ENCODE data around the gene HIGD2B.
"Not testable (repeated sequence)": the region's sequence is repeated elsewhere in the genome, so short reads cannot be mapped to it uniquely, and the experiment has no call there.

The HIGD2B gene

DNA sequence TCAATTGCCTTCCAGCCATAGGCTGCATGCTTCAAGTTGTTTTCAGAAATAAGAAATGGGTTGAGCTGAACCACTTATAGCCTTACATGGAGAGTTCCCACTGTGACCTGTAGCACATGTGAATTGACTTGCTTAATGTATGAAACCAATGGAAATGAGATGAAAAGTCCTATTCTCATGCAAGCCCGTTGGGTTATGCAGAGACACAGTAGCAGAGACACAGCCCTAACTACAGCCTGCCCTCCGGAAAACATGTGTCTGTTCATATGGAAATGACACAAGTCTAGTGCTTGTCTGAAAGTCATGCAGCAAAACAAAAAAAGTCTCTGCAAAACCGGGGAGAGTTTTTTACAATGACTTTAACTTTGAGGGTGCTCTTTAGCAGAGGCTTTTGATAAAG is 14.5 kb downstream of the HIGD2B start:
- no peak for DNase-seq

DNA sequence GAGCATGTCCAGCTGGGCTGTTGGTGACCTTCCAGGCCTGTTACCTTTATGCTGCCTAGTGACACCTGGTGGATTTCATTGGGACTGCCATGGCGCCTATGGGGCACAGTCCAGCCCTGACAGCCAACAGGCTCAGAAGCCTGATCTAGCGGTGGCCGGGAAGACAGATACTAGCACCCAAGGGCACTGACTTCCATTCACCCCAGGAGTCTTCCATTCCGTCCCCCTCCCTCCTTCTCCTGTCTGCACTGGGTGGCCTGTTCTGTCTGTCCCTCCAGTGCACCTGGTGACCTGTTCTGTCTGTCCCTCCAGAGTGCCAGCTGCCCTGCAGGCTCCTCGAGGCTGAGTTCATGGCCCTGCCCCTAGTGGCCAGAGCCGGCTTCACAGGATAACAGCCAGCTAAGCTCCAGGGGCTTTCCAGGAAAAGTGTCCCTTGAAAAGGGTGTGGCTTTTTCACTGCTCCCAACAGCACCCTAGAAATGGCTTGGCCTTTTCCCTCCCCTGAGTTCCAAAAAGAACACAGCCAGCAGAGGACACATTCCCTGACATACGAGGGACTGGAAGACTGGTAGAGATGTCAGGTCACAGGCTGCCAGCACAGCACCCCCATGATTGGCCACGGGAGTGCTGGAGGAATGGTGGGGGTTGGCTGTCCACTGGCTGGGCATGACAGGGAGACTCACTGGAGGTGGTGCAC is 15.2 kb downstream of the HIGD2B start:
- not testable (repeated sequence) for DNase-seq

DNA sequence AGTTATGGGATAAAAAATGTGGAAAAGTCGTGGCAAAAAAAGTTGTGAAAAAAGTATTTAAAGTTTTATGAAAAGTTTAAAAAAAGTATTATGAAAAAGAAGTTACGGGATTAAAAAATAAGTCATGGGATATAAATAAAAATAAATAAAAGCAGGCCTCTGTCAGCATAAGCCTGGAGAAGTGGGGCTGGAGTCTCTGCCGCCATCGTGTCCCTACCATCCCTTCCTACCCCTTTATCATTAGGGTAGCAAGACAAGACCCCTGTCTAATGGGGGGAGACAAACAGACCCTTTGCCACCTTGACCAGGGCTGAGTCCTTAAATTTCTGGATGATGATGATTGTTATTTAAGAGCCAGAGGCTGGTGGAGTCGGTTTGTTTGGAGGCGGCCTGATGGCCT is 16.2 kb downstream of the HIGD2B start:
- DNase-seq: not testable (repeated sequence)

DNA sequence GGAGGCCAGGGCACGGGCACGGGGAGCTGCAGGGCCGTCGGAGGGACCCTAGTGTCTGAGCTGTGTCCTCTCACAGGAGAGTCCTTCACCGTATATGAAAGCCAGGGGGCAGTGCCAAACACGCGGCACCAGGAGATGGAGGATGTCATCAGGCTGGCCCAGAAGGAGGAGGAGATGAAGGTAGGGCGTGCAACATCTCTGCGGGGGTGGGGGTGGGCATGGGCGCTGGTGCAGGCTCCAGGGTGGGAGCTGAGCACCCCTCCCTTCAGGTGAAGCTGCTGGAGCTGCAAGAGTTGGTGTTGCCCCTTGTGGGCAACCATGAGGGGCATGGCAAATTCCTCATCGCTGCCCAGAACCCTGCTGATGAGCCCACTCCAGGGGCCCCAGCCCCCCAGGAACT is 20.3 kb downstream of the HIGD2B start:
- not testable (repeated sequence) for DNase-seq

DNA sequence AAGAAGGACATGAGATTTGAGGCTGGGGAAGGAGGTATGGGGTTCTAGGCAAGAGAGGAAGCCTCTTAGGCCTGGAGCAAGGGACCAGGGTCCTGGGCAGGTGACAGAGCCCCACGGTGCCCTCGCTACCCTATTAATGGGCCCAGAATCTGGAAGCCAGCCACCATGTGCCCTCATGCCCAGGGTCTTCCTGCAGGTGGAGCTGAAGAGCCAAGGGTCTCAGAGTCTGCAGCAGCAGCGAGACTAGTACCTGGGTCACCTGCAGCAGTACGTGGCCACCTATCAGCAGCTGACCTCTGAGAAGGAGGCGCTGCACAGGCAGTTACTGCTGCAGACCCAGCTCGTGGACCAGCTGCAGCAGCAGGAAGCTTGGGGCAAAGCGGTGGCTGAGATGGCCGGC is 22.1 kb downstream of the HIGD2B start:
- not testable (repeated sequence) for DNase-seq

DNA sequence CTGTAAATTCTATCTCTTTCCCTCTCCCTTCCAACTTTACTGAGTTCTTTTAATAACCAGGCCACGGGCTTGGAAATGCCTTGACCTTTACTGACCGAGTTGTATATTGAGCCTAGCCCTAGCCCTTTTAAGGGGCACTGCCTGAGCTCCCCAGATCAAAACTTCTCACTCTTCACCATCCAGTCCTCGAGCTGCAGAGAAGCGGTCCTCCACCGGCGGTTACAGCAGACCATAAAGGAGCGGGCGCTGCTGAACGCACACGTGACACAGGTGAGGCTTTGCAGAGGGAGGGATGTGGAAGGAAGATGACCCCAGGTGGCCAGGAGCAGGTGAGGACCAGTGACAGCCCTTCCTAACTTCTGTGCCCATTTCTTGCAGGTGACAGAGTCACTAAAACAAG is 24.9 kb downstream of the HIGD2B start:
- not testable (repeated sequence) for DNase-seq

DNA sequence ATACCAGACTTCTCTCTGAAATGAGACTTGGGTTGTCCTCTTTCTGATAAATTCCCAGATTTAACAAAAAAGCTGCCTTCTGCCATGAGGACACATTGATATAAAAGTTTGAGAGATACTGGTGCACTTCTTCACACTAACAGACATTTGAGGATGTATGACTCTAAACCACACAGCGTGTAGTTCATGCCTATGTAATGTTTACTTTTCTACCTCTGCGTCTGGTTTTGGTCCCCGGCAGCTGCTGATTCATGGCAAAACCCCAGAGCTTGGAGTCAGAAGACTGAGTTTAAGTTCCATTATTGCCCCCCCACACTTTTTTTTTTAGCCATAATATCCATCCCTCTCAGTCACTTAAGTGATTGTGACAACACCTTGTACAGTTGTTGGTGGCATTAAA is 30.0 kb downstream of the HIGD2B start:
- not testable (repeated sequence) for DNase-seq

DNA sequence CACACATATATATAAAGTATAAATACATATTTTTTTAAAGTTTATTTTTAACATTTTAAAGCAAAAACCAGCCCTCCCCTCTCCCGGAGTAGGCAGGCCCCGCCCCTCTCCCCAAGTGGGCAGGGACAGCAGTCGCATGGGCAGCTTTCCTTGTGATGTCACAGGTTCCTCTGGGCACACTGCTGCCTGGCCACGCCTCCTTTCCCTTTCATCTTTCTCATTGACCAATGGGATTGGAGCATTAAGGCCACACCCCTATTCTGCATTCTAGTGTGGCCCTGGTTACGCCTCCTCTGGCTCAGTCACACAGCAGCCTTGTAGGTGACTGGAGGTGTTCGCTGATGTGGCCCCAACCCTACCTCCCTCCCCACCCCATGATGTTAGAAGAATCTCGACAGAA is 31.6 kb downstream of the HIGD2B start, which contains the start of gene GOLGA6B:
Gene GOLGA6B (plus strand): TSS at position 301 of the 400 bp plus-strand sequence. CDS start 41 bp downstream, at position 342.
- not testable (repeated sequence) for DNase-seq

DNA sequence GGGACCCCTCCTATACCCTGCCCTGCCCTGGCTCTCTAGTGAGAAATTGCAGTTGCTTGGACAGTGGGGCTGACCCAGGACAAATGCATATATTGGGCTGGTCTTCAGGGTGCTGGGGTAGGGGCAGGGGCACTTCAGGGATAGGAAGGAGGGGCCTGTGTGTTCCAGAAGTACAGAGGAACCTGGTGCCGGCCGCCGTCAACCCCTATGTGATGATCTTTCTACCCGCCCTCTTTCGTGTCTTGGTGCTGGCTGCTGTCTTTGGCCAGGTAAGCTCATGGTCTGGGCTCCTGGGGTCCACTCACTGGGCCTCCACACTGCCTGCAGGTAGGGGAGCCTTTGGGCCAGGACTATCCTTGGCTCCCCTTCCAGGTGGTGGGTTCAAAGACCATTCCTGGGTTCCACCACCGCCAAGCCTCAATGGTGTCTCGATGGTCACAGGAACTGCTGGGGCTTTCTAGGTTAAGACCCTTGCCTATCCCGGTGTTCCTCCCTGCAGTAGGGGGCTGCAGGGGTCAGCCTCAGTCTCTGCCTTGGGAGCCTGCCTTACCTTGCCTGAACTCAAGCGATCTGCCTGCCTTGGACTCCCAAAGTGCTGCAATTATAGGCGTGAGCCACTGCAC is 37.2 kb downstream of the HIGD2B start:
- not testable (repeated sequence) for DNase-seq

DNA sequence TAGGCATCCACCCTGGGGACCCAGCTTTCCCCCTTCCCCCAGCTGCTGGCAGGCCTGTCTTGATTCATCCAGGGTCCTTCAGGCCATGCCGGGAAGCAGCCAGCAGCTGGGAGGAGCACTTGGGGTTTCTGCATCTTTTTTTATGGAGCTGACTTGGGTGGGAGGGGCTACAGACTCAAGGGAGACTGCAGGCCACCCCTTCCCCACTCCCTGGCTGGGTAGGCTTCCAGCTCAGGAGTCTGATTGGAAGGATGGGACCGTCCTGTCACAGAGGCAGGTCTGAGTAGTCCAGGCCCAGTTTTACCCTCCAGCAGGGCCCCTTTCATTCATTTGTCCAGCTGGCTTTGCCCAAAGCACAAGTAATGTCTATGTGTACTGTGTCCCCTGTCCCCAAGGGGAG is 43.7 kb downstream of the HIGD2B start:
- not testable (repeated sequence) for DNase-seq

DNA sequence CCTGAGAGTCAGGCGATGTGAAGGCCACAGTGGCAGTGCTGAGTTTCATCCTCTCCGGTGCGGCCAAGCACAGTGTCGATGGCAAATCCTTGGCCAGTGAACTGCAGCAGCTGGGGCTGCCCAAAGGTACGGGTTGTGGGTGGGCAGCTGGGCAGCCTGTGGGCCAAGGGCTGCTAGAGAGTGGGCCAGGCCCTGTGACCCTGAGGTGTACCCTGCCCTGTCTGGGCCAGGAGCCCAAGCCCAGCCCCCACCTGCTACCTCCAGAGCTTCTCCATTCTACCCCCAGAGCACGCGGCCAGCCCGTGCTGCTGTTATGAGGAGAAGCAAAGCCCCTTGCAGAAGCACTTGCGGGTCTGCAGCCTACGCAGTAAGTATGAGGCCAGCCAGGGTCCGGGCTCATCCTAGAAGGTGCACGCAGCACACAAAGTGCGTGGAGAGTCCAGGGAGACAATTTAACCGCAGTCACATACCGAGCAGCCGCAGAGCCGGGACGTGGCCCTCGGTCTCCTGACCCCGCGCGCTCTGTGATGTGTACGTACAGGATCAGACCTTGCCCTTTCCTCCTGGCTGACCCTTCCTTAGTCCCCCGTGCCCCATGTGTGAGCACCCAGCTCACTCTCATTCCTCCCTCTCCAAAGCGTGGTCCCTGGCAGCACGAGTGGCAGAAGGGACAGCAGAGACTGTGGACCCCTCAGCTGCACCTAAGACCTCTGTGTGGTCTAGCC is 46.1 kb downstream of the HIGD2B start:
- DNase-seq: not testable (repeated sequence)

DNA sequence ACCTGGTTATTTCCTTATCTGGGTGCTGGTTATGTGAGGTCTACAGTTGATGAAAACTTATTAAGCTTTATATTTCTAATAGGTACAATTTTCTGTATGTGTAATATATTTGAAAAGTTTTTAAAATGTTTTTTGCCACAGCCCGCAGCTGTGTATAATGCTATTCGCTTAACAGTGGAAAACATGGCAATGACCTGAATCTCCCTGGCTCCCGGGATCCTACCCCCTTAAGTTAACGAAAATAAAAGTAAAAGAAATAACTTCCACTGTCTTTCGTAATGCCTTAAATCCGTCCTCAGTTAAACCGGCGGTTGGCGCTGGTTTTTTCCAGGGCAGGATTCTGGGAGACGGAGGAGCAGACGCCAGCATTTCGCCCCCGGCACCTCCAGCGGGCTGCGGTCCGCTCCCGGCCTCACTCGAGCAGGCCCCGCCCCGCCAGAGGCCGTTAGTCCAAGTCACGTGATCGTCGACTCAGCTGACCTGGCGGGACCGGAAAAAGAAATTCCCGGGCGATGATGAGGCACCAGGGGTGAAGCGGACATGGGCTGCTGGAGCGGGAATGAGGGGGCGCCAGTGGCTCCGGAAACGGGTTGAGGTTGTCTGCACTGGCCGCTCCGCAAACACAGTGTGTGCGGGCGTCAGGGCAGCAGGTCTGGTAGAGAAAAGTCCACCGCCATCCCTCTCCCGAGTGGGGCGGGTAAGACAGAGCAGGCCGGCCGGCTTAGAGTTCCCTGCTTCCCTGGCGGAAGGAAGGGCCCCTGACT is 49.3 kb downstream of the HIGD2B start:
- DNase-seq: not testable (repeated sequence)

DNA sequence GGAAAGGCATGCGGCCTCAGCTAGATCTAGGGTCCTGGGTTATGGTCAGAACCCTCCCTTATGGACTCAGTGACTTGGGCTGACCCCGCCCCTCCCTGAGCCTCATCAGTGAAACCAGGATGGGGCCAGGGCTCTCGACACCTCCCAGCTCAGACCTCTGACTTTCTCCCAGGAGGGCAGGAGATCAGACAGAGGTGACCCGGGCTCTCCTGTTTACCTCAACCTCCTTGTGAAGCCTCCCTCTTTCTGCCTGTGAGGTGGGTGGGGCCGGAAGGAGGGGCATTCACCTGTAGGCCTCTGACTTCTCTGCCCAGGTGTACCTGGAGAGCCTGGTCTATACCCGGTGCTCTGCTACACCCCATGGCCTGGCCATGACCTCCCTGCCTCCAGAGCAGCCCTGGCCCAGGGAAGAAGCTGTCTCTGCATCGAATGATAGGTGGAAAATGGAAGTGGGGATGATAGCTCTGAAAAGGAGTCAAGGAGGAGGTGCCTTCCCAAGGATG is 56.9 kb downstream of the HIGD2B start:
- not testable (repeated sequence) for DNase-seq

DNA sequence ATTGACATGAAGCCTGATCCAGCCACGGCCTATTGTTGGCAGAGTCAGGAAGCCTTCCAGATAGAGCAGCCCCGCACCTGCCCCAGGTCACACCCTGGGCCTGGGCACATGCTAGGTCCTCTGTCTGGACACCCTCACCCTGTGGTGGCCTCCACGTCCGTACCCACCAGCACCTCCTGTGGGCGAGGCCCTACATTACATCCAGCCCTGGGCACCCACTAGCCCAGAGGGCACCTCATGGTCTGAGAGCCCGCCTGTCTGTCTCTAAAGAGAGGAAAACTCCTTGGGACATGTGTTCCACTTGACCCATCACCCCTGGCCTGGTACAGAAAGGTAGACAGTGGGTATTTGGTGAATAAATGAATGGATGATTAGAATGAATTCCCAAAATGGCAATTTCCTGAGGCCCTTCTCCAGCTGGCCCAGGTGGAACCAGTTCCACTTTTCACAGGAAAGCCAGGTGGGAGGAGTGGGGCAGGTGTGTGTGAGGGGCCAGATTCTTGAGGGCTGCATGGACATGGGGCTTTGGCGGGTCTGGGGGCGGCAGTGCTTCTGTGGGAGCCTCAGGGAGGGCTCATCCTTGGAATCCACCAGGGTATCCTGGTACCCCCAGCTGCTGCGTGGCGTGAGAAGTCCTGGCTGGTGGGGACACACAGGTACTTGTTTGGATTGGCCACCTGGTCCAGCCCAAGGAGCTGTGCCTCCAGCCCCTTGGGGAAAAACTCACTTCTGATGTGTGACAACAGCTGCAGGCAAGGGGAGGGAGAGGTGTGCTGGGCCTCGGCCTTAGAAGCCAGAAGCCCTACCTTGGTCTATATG is 57.5 kb downstream of the HIGD2B start:
- DNase-seq: not testable (repeated sequence)

DNA sequence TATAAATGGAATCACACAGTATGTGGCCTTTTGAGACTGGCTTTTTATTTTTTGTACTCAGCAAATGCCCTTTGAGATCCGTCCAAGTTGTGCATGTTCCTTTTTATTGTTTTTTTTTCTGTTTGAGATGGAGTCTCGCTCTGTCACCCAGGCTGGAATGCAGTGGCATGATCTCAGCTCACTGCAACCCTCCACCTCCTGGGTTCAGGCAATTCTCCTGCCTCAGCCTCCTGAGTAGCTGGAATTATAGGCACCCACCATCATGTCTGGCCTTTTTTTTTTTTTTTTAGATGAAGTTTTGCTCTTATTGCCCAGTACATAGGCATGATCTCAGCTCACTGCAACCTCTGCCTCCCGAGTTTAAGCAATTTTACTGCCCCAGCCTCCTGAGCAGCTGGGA is 59.8 kb downstream of the HIGD2B start:
- not testable (repeated sequence) for DNase-seq
